BE2C (cell line): ENCODE results near the gene PPM1H.

Experiments
- DNase-seq: peaks from one replicate; pipeline ENCODE4 v3.0.0-alpha.2; 2020
- H3K27me3 ChIP-seq: fragments of 250-450 bp; sonication (Bioruptor Pico); 2 replicates; pipeline ENCODE4 v1.5.1; 2020; ENCODE audit warnings: mild to moderate bottlenecking
- H3K36me3 ChIP-seq: fragments of 250-450 bp; sonication (Bioruptor Pico); 2 replicates; pipeline ENCODE4 v1.5.1; 2020; ENCODE audit warnings: mild to moderate bottlenecking
- H3K4me1 ChIP-seq: fragments of 250-450 bp; sonication (Bioruptor Pico); 2 replicates; pipeline ENCODE4 v1.5.1; 2020
- H3K4me3 ChIP-seq: 2 replicates; pipeline ENCODE4 v1.5.1; 2011; ENCODE audit warnings: low read depth, low read length
- H3K9me3 ChIP-seq: fragments of 250-450 bp; sonication (Bioruptor Pico); 2 replicates; pipeline ENCODE4 v1.5.1; 2020
- CTCF ChIP-seq: IDR thresholded peaks from 2 replicates; pipeline ENCODE4 v1.5.1; 2012; ENCODE audit warnings: mild to moderate bottlenecking, low read depth, low read length

Gene PPM1H

GRCh38 chr12:62692884-62693283 lies 242.1 kb downstream of the PPM1H start:
- Histone ChIP-seq H3K4me3 (no peak overlapping the region), H3K27me3 (no peaks in the 10 kb centered on the region), H3K9me3 (no peaks in the 10 kb centered on the region), H3K4me1 (no peaks in the 10 kb centered on the region), H3K36me3 (no peaks in the 10 kb centered on the region)
- no peak for DNase-seq
- TF ChIP-seq CTCF = no peak

- H3K4me1 ChIP-seq = no peaks in the 10 kb centered on the region
- TF ChIP-seq CTCF = no peak
- no peaks in the 10 kb centered on the region for H3K36me3 ChIP-seq
- H3K9me3 ChIP-seq = no peaks in the 10 kb centered on the region
- H3K27me3 ChIP-seq = no peaks in the 10 kb centered on the region
- H3K4me3 ChIP-seq = no peak overlapping the region
- DNase-seq = no peak
Measured at GRCh38 chr12:62691309-62691708, 243.6 kb downstream of the PPM1H start.

- H3K4me1 ChIP-seq = no peaks in the 10 kb centered on the region
- no peak overlapping the region for H3K4me3 ChIP-seq
- no peaks in the 10 kb centered on the region for H3K9me3 ChIP-seq
- no peak for DNase-seq
- H3K36me3 ChIP-seq = no peaks in the 10 kb centered on the region
- H3K27me3 ChIP-seq = no peaks in the 10 kb centered on the region
- TF ChIP-seq CTCF = no peak
Measured at GRCh38 chr12:62689042-62689839, 245.7 kb downstream of the PPM1H start.

- H3K27me3 ChIP-seq = no peaks in the 10 kb centered on the region
- H3K36me3 ChIP-seq = no peaks in the 10 kb centered on the region
- H3K4me1 ChIP-seq = no peaks in the 10 kb centered on the region
- DNase-seq = no peak
- H3K4me3 ChIP-seq = no peak overlapping the region
- TF ChIP-seq CTCF = no peak
- H3K9me3 ChIP-seq = no peaks in the 10 kb centered on the region
Measured at GRCh38 chr12:62686938-62687337, 248.0 kb downstream of the PPM1H start.

GRCh38 chr12:62684570-62685295 lies 250.2 kb downstream of the PPM1H start:
- Histone ChIP-seq H3K9me3 (no peaks in the 10 kb centered on the region), H3K36me3 (no peaks in the 10 kb centered on the region), H3K27me3 (peaks cover 5% of the 10 kb centered on the region; the same call in 1 of the 2 replicates), H3K4me3 (no peak overlapping the region), H3K4me1 (no peaks in the 10 kb centered on the region)
- DNase-seq = no peak
- no peak for TF ChIP-seq CTCF
